Superior temporal gyrus (tissue), 1 donor: Measurements from ENCODE around the gene THOC5.
A peak's percentile ranks its signal among the peaks of the same experiment; 100 is the strongest.
"Not testable (repeated sequence)": the region's sequence is repeated elsewhere in the genome, so short reads cannot be mapped to it uniquely, and the experiment has no call there.

Experiments
- DNase-seq: peaks from one replicate; pipeline ENCODE4 v3.0.0-alpha.2; 2016; ENCODE audit errors: extremely low spot score

THOC5 gene

GRCh38 chr22:29553351-29554224, at the start of gene THOC5:
Gene THOC5 (minus strand): TSS chr22:29553757. CDS start chr22:29549147, 4,610 bp downstream.
- peak; percentile 98 for DNase-seq

DNA sequence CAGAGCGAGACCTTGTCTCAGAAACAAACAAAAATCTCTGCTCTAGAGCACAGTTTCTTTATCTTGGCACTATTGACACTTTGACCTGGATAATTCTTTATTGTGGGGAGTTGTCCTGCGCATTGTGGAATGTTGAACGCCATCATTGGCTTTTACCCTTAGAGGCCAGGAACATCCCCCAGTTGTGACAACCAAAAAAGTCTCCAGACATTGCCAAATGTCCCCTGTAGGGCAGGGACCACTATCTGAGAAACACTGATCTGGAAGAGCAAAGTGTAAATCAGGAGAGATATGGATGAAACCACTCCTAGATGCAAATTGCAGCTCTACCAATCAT, 45.1 kb upstream of the THOC5 start:
- no peak for DNase-seq

DNA sequence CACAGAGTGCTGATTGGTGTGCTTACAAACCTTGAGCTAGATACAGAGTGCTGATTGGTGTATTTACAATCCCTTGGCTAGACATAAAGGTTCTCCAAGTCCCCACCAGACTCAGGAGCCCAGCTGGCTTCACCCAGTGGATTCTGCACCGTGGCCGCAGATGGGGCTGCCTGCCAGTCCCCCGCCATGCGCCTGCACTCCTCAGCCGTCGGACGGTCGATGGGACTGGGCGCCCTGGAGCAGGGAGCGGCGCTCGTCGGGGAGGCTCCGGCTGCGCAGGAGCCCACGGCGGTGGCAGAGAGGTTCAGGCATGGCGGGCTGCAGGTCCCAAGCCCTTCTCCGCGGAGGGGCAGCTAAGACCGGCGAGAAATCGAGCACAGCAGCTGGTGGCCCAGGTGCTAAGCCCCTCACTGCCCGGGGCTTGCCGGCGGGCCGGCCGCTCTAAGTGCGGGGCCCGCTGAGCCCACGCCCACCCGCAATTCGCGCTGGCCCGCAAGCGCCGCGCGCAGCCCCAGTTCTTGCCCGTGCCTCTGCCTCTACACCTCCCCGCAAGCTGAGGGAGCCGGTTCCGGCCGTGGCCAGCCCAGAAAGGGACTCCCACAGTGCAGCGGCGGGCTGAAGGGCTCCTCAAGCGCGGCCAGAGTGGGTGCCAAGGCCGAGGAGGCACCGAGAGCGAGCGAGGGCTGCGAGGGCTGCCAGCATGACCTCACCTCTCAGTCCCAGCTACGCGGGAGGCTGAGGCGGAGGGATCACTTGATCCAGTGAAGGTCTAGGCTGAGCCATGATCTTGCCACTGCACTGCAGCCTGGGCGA, 44.5 kb upstream of the THOC5 start:
- DNase-seq = not testable (repeated sequence)

DNA sequence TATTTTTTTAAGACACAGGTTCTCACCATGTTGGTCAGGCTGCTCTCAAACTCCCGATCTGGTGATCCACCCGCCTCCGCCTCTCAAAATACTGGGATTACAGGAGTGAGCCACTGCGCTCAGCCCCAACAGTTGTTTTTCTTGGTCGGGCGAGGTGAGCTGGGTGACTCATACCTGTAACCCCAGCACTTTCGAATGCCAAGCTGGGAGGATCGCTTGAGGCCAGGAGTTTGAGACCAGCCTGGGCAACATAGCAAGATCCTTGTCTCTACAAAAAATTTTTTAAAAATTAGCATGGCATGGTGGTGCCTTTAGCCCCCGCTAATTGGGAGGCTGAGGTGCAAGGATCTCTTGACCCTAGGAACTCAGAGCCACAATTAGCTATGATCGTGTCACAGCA, 42.9 kb upstream of the THOC5 start:
- no peak for DNase-seq

DNA sequence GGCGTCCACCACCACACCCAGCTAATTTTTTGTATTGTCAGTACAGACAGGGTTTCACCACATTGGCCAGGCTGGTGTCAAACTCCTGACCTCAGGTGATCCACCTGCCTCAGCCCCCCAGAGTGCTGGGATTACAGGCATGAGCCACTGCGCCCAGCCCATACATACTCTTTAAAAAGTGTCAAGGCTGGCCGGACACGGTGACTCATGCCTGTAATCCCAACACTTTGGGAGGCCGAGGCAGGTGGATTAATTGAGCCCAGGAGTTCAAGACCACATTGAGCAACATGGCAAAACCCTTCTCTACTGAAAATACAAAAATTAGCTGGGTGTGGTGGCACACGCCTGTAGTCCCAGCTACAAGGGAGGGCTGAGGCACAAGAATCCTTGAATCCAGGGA, 40.9 kb upstream of the THOC5 start:
- not testable (repeated sequence) for DNase-seq

- no peak for DNase-seq
Observed at GRCh38 chr22:29593923-29594322, 40.4 kb upstream of the THOC5 start.

DNA sequence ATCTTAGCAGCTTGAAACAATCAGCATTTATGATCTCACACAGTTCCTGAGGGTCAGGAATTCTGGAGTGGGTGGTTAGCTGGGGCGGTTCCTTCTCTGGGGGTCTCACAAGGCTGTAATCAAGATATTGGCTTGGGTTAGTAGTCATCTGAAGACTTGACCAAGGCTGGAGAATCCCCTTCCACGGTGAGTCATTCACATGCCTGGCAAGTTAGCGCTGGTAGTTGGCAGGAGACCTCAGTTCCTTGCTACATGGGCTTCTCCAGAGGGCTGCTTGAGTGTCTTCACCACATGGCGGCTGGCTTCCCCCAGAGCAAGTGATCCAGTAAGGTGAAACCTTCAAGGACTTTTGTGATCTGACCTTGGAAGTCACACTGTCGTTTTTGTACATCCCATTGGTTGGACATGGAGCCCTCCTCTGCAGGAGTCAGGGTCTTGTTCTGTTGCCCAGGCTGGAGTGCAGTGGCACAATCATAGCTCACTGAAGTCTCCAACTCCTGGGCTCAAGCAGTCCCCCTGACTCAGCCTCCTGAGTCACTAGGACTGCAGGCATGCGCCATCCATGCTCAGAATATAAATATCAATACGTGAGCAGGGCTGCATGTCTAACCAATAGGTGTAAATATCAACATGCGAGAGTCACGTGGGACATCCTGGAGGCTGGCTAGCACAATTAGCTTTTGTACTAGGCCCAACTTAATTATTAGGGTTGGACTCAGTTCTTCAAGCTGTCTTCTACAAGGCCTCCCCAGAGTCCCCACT, 34.6 kb upstream of the THOC5 start:
- no peak for DNase-seq

DNA sequence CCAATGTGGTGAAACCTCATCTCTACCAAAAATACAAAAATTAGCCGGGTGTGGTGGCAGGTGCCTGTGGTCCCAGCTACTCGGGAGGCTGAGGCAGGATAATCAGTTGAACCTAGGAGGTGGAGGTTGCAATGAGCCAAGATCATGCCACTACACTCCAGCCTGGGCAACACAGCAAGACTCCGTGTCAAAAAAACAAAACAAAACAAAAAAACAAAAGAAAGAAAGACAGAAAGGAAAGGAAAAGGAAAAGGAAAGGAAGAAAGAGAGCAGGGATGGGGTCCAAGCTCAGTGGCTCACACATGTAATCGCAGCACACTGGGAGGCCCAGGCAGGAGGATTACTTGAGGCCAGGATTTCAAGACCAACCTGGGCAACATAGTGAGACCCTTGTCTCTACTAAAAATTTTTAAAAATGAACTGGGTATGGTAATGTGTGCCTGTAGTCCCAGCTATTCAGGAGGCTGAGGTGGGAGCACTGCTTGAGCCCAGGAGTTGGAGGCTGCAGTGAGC, 32.7 kb upstream of the THOC5 start:
- not testable (repeated sequence) for DNase-seq

- no peak for DNase-seq
Observed at GRCh38 chr22:29584975-29585374, 31.4 kb upstream of the THOC5 start.

DNA sequence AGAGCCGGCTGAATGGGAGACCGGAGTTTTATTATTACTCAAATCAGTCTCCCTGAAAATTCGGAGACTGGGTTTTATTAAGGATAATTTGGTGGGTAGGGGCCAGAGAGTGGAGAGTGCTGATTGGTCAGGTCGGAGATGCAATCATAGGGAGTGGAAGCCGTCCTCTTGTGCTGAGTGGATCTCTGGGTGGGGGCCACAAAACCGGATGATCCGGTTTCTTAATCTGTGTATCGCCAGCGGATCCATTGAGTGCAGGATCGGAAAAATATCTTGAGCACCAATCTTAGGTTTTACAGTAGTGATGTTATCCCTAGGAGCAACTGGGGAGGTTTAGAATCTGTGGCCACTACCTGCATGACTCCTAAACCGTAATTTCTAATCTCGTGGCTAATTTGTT, 28.2 kb upstream of the THOC5 start:
- DNase-seq = no peak

- DNase-seq = no peak
Observed at GRCh38 chr22:29580200-29580810, 26.7 kb upstream of the THOC5 start.

- no peak for DNase-seq
Observed at GRCh38 chr22:29578462-29579200, 25.1 kb upstream of the THOC5 start.

DNA sequence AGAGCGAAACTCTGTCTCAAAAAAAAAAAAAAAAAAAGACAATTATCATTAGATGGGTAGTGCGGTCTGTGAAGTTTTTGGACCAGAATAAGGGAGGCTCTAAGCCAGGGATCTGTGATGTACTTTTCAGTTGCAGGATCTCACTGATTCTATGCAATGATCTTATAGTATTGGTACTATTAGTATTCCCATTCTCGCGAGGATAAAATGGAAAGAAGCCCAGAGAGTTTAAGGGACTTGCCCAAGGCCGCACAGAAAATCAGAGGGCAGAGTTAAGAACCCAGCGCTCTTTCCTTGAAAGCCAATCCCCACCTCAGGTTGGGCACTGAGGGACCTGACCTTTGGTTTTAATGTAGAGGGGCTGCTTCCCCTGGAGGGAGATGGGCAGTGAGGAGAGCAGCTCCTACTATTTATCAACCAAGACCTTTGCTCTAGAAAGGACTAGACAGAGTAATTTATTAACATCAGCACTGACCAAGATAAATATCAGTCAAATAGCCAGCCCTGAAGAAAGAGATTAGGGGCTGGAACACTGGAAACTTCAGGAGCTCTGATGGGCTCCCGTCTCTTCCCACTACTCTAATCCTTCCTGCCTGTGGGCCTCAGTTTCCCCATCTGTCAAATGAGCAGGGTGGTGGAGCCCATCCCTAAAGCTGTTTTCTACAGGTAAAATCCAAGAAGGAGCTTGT, 21.3 kb upstream of the THOC5 start:
- no peak for DNase-seq

GRCh38 chr22:29570912-29571549, 17.5 kb upstream of the THOC5 start:
- no peak for DNase-seq

DNA sequence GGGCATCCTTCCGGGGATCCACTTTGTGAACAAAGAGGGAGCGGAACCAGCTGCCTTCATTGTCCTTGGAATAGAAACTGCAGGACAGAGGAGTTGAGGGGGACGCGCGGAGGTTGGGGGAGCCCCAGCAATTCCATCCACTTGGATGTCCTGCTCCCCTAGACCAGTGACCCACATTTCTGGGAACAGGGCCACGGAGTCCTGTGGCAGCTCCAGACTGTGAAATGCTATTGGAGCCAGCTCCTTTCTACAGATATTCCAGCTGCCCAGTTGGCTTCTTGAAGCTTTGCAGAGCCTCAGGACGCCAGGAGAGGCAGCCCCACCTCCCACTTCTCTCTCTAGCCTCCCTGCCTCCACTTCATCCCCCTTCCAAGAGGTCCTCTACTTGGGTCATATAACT, 16.9 kb upstream of the THOC5 start:
- DNase-seq = no peak

GRCh38 chr22:29569011-29569678, 15.6 kb upstream of the THOC5 start:
- no peak for DNase-seq

DNA sequence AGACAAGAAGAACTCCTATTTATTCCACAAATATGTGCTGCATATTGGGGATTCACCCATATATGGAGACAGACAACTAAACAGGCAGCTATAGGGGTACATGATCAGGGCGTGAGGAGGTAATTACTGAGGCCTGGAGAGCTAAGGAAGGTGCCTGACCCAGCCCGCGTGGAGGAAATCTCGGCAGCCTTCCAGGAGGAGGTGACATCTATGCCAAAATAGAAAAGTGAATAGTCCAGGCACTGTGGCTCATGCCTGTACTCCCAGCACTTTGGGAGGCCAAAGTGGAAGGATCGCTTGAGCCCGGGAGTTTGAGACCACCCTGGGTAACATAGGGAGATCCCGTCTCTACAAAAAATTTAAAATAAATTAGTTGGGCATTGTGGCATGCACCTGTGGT, 13.8 kb upstream of the THOC5 start:
- DNase-seq = no peak

- DNase-seq = not testable (repeated sequence)
Observed at GRCh38 chr22:29566513-29566912, 13.0 kb upstream of the THOC5 start.
